Activated CD8-positive, alpha-beta T cell treated with anti-CD3 and anti-CD28 coated beads for 36 hours (primary cell): ENCODE results near the gene ABHD8. TPM values are rescaled to one million over a fixed set of nuclear protein-coding genes. Genes with fewer than 3 reads are reported as not detected.

Experiments used
- ATAC-seq: fragments of 200-7000 bp; cut with Tn5 transposase; one replicate; pipeline ENCODE4 v1.10.0; 2021; ENCODE audit warnings: mild to moderate bottlenecking, moderate library complexity
- CTCF ChIA-PET: fragments of 350-600 bp; sonication (Branson Sonifier 250); formaldehyde crosslinking; loops from one replicate; lab custom pipeline; 2021; ENCODE audit warnings: antibody characterized with exemption; lab: Charles Lee
- POLR2A ChIA-PET: fragments of 350-600 bp; sonication (Branson Sonifier 250); formaldehyde crosslinking; loops from one replicate; lab custom pipeline; 2021; ENCODE audit warnings: antibody characterized with exemption; lab: Charles Lee
- DNase-seq: peaks from one replicate; pipeline ENCODE4 v3.0.0-alpha.2; 2020
- H3K27ac Mint-ChIP-seq: one replicate; pipeline ENCODE4 v1.8.0; 2021; ENCODE audit warnings: mild to moderate bottlenecking, mixed read lengths
- H3K27me3 Mint-ChIP-seq: one replicate; pipeline ENCODE4 v1.8.0; 2021; ENCODE audit warnings: mixed read lengths
- H3K36me3 Mint-ChIP-seq: one replicate; pipeline ENCODE4 v1.8.0; 2021; ENCODE audit warnings: low read depth, mixed read lengths
- H3K4me1 Mint-ChIP-seq: one replicate; pipeline ENCODE4 v1.8.0; 2021; ENCODE audit warnings: low read depth, mixed read lengths
- H3K4me3 Mint-ChIP-seq: one replicate; pipeline ENCODE4 v1.8.0; 2021; ENCODE audit warnings: mild to moderate bottlenecking, moderate library complexity, mixed read lengths
- H3K9me3 Mint-ChIP-seq: one replicate; pipeline ENCODE4 v1.8.0; 2021; ENCODE audit warnings: mixed read lengths
- CTCF ChIP-seq: fragments of 200-600 bp; IDR thresholded peaks from one replicate; pipeline ENCODE4 v1.8.0; 2022; ENCODE audit warnings: antibody characterized with exemption, mild to moderate bottlenecking
- intact Hi-C: fragments of 100-400 bp; cut with micrococcal nuclease; formaldehyde crosslinking; loops from one replicate; pipeline ENCODE4 v1.10.0; 2022
- total RNA-seq, 2 experiments: library from RNA; stranded (reverse); gene quantifications; one replicate each; pipeline ENCODE4 v1.2.3, GENCODE V29; 2021

Gene ABHD8
- total RNA-seq, 2 experiments from 2014 or later, result 5.0 to 6.0 TPM

DNA sequence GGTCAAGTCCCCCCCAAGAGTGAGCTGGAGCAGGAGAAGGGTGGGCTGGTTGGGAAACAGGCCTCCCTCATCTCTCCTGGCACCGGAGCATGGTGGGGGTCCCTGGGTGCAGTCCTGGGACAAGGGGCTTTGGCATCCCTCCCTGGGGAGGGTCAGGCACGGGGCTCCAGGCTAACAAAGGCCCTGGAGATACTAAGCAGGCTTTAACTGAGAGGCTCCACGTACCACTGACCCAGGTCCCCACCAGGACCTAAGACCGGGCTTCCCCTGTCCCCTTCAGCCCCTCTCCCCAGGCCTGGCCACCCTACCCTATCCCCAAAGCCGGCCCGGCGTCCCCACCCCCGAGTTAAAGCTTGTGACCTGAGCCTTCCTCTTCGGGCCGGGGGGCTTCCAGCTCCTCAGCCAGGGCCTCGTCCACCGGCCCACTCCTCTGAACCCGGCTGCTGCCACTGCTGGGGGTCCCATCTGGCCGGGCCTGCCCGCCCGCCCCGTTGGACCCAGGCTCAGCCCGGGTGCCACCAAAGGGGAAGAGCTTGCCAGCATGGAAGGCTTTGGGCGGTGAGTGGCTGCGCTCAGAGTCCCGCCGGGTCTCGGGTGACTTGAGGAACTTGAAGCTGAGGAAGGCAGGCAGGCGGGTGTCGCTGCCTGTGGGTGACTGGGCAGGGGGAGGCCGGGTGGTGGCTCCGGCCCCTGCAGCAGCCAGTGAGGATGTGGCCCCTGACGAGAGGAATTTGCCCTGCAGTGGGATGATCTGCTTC, 21.3 kb upstream of the ABHD8 start:
- no peak overlapping the region for H3K4me3 Mint-ChIP-seq
- H3K9me3 Mint-ChIP-seq, result no peaks in the 10 kb centered on the region
- H3K4me1 Mint-ChIP-seq, result peaks cover 5% of the 10 kb centered on the region
- peaks cover 12% of the 10 kb centered on the region for H3K36me3 Mint-ChIP-seq
- H3K27ac Mint-ChIP-seq, result no peak overlapping the region
- ChIA-PET POLR2A (interaction anchor here (0.6 to 1.8 kb wide), 6 partner anchors 9 to 45 kb away, joined by 3 to 9 read pairs (median 4); partner anchors contain the start of genes ANO8 and DDA1), CTCF (interaction anchor here (1.0 kb wide), 1 partner anchor 19 kb away, joined by 3 read pairs; no protein-coding TSS in a partner anchor)
- H3K27me3 Mint-ChIP-seq, result no peaks in the 10 kb centered on the region
- no peak for TF ChIP-seq CTCF
- intact Hi-C loops, result no loop called here
- ATAC-seq (no peak), DNase-seq (no peak)

DNA sequence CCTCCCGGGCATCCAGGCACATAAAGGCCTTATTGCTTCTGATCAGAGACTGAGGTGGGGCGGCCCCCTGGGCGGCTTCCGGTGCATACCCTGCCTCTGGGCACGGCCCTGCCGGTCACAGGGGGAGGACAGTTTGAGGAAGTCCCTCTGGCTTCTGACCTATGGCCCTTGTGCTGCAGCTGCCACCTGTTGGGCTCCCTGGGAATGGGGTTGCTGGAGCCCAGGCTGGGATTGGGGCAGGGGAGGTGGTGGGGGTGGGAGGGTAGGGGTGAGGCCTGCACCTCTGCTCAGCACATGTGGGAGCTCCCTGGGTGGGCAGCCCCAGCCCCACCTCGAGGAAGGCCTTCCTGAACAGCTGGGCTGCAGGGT, 20.7 kb upstream of the ABHD8 start:
- intact Hi-C loops, result no loop called here
- DNase-seq, result peak; percentile 57
- ChIA-PET CTCF (interaction anchor here (1.0 kb wide), 1 partner anchor 19 kb away, joined by 3 read pairs; no protein-coding TSS in a partner anchor), POLR2A (interaction anchor here (1.2 to 1.8 kb wide), 3 partner anchors 10 to 44 kb away, joined by 3 to 9 read pairs (median 4); partner anchors contain the start of genes ANO8 and DDA1)
- peaks cover 5% of the 10 kb centered on the region for H3K4me1 Mint-ChIP-seq
- H3K27me3 Mint-ChIP-seq, result no peaks in the 10 kb centered on the region
- no peak overlapping the region for H3K27ac Mint-ChIP-seq
- peak; percentile 35 for ATAC-seq
- H3K4me3 Mint-ChIP-seq, result no peak overlapping the region
- no peaks in the 10 kb centered on the region for H3K9me3 Mint-ChIP-seq
- peak; percentile 14 for TF ChIP-seq CTCF
- H3K36me3 Mint-ChIP-seq, result peaks cover 14% of the 10 kb centered on the region

DNA sequence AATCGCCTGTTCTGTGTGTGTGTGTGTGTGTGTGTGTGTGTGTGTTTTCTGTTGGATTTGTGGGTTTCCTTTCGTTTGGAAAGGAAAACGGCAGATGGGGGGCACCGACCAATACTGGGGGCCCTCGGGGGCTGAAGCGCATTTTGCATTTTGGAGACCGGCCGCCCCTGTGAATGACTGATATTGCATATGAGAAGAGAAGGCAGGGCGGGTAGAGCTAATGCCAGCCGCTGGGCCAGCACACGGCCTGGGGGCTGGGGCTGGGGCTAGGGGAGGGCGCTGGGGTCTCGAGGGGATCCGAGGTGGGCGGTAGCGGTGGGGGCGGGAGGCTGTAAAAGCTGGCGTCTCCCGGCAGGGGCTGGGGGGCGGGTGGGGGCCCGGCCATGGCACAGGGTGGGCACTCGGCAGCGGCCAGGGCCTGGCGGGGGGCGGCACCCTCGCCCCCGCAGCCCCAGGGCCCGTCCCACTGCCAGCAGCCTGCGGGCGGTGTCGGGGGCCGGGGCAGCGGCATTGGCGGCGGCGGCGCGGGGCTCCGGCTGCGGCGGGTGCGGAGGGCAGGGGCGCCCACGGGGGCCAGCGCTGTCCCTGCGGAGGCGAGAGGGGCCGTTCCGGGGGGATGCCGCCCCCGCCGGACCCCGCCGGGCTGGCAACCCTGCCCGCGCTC, 20.2 kb upstream of the ABHD8 start:
- no peaks in the 10 kb centered on the region for H3K27me3 Mint-ChIP-seq
- H3K4me1 Mint-ChIP-seq, result peaks cover 5% of the 10 kb centered on the region
- no peak for ATAC-seq
- no peak for DNase-seq
- peaks cover 14% of the 10 kb centered on the region for H3K36me3 Mint-ChIP-seq
- H3K9me3 Mint-ChIP-seq, result no peaks in the 10 kb centered on the region
- no peak for TF ChIP-seq CTCF
- peak overlapping the region; percentile 5 for H3K4me3 Mint-ChIP-seq
- POLR2A ChIA-PET, result interaction anchor here (1.2 to 1.8 kb wide), 2 partner anchors 10 to 14 kb away, joined by 4 to 9 read pairs; partner anchors contain the start of genes ANO8 and DDA1
- no peak overlapping the region for H3K27ac Mint-ChIP-seq
- intact Hi-C loops, result no loop called here
- CTCF ChIA-PET, result interaction anchor here (1.0 kb wide), 1 partner anchor 18 kb away, joined by 3 read pairs; no protein-coding TSS in a partner anchor

- no peak for ATAC-seq
- TF ChIP-seq CTCF, result no peak
- intact Hi-C loops, result no loop called here
- no peaks in the 10 kb centered on the region for H3K9me3 Mint-ChIP-seq
- H3K4me1 Mint-ChIP-seq, result peaks cover 5% of the 10 kb centered on the region
- ChIA-PET POLR2A (no interaction called here), CTCF (no interaction called here)
- H3K4me3 Mint-ChIP-seq, result peak overlapping the region; percentile 5
- H3K36me3 Mint-ChIP-seq, result peaks cover 15% of the 10 kb centered on the region
- H3K27me3 Mint-ChIP-seq, result no peaks in the 10 kb centered on the region
- H3K27ac Mint-ChIP-seq, result no peak overlapping the region
- DNase-seq, result no peak
These were observed 19.6 kb upstream of the ABHD8 start for GRCh38 chr19:17322854-17323253.
